Stimulated activated CD8-positive, alpha-beta memory T cell treated with anti-CD3 and anti-CD28 coated beads, Interleukin-4, amount 100 ng/mL, for 24 hours (primary cell): ENCODE data around the gene TWF1.
"Not testable (repeated sequence)": the region's sequence is repeated elsewhere in the genome, so short reads cannot be mapped to it uniquely, and the experiment has no call there.

Experiments
- DNase-seq: peaks from one replicate; pipeline ENCODE4 v3.0.0-alpha.2; 2020; ENCODE audit warnings: low read depth

The TWF1 gene

GRCh38 chr12:43805149-43805859, 813 bp downstream of the TWF1 start:
- no peak for DNase-seq

- DNase-seq = no peak
Observed at GRCh38 chr12:43797561-43798217, 8.4 kb downstream of the TWF1 start.

- DNase-seq = no peak
Observed at GRCh38 chr12:43795716-43796280, 10.3 kb downstream of the TWF1 start.

GRCh38 chr12:43789941-43790340, 16.2 kb downstream of the TWF1 start:
- no peak for DNase-seq

- DNase-seq = no peak
Observed at GRCh38 chr12:43786899-43787693, 19.0 kb downstream of the TWF1 start.

GRCh38 chr12:43776498-43776897, 29.6 kb downstream of the TWF1 start:
- no peak for DNase-seq

GRCh38 chr12:43766291-43766690, 39.8 kb downstream of the TWF1 start:
- no peak for DNase-seq

GRCh38 chr12:43764528-43764927, 41.6 kb downstream of the TWF1 start:
- DNase-seq = no peak

GRCh38 chr12:43763769-43764168, 42.3 kb downstream of the TWF1 start:
- DNase-seq = no peak

GRCh38 chr12:43762596-43762995, 43.5 kb downstream of the TWF1 start:
- no peak for DNase-seq

- DNase-seq = no peak
Observed at GRCh38 chr12:43761500-43761899, 44.6 kb downstream of the TWF1 start.

- no peak for DNase-seq
Observed at GRCh38 chr12:43760396-43760795, 45.7 kb downstream of the TWF1 start.

GRCh38 chr12:43758728-43759563, 47.2 kb downstream of the TWF1 start, which contains the start of the genes IRAK4 and PUS7L:
TSS of gene IRAK4 (plus strand) at chr12:43758951. CDS start at chr12:43768112, 9,161 bp downstream.
TSS of gene PUS7L (minus strand) at chr12:43758790. CDS start at chr12:43755245, 3,545 bp downstream.
- DNase-seq = peak; percentile 90

GRCh38 chr12:43758247-43758727, 47.8 kb downstream of the TWF1 start:
- no peak for DNase-seq

- DNase-seq = no peak
Observed at GRCh38 chr12:43754015-43754414, 52.1 kb downstream of the TWF1 start.

- DNase-seq = not testable (repeated sequence)
Observed at GRCh38 chr12:43751360-43751759, 54.8 kb downstream of the TWF1 start.

GRCh38 chr12:43750814-43751213, 55.3 kb downstream of the TWF1 start:
- no peak for DNase-seq

GRCh38 chr12:43749016-43749415, 57.1 kb downstream of the TWF1 start:
- DNase-seq = no peak

GRCh38 chr12:43744826-43745225, 61.3 kb downstream of the TWF1 start:
- no peak for DNase-seq
